GM19035 (cell line): ENCODE measurements around the gene SLC37A3.
"Not testable (repeated sequence)": the region's sequence is repeated elsewhere in the genome, so short reads cannot be mapped to it uniquely, and the experiment has no call there.

Experiments used
- ATAC-seq: cut with Tn5 transposase; IDR thresholded peaks from one replicate; pipeline ENCODE4 v1.9.1; 2021; ENCODE audit not compliant: unreplicated experiment

Gene SLC37A3

GRCh38 chr7:140349144-140349771, 49.1 kb downstream of the SLC37A3 start:
- ATAC-seq: no peak

DNA sequence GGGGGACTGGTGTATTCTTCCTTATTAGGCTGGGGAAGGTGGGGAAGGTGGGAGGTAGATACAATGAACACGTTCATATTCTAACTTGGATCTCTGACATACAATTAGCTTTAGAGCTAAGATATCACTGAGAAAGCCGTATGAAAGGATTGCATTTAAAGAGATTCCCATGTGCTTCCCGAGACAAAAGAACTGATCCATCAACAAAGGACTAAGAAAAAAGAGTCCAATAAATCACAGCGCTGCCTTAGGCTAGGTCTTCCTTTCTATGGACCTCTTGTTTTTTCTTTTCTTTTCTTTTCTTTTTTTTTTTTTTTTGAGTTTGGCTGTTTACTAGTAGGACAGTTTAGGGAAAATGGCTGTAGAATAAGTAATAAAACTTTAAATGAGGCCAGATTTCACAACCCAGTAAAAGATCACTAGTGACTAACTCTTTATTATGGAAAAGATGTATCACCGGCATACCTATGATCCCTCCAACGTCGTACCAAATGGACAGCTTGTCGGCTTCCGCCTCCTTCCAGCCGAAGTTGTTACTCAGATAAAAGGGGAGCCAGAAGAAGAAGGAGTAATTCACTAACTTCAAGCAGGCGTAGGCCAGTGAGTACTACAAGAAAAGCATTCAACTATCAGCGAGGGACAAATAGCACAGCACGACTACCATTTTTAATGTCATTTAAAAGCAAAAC, 50.0 kb downstream of the SLC37A3 start:
- ATAC-seq: no peak

- ATAC-seq: no peak
These were observed 51.1 kb downstream of the SLC37A3 start for GRCh38 chr7:140347218-140347617.

GRCh38 chr7:140345426-140345825, 52.9 kb downstream of the SLC37A3 start:
- no peak for ATAC-seq

DNA sequence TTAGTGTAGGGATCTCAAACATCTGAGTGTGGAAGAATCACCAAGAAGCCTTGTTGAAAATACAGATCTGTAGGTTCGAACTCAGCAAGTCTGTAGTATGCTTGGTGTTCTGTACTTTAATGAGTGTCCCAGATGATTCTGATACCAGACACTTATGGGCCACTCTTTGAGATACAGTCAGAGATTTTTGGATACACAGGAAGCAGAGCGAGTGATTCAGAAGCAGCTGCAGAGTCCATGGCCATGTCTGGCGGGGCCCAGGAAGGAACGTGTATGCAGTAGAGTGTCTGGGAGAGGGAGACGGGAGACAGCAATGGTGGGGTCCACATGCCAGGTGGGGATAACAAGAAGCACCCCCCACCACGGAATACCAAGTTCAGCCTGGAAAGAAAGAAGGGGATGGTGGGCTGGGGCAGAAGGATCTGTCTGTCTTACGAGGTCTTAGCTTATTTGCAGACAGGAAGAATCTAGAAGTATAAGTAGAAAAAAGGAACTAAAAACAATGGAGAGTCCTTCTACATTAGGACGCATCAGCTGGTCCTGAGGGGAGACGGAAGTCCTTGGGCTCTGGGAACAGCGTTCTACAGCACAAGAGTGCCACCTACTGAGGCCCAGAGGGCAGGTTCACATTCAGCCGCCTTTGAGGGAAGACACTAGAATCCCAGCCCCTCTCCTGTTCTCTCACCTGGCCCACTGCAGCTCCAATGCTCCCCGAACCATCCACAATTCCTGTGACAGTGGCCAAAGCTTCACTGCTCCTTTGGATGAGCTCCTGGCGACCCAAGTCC, 55.4 kb downstream of the SLC37A3 start:
- no peak for ATAC-seq

GRCh38 chr7:140338959-140339358, 59.4 kb downstream of the SLC37A3 start:
- ATAC-seq: not testable (repeated sequence)

GRCh38 chr7:140334341-140335057, 63.8 kb downstream of the SLC37A3 start:
- ATAC-seq: no peak

DNA sequence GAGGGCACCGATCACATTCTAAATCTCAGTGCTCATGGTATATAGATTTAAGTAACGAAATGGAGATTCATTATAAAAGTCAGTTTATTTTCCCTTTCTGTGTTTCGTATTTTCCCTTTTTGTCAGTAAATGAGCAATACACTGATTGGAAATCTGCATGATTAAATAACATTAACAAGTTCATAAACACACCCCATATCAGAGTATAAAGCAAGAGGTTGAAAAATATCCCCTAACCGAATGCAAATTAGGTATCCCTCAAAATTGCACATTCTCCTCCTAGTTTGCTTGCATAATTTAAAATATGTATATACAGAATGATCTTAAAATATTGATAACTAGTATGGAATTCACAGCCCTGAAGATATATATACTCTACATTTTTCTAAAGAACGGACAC, 64.6 kb downstream of the SLC37A3 start:
- no peak for ATAC-seq

DNA sequence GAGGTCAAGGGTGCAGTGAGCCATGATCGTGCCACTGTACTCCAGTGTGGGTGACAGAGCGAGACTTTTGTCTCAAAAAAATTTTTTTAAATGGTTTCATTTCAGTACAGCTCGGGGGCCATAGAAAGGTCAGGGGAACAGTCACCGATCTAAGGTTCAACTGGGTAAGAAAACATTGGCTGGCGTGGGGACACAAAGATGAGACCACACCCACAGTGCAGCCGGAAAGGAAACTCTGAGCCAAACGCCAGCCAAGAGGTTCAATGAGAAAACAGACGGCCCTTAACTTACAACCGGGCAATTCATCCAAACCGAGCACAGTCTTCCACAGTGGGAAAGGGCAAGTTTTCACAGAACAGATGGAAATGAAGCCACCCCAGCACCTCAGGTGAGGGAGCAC, 65.1 kb downstream of the SLC37A3 start:
- ATAC-seq: no peak

DNA sequence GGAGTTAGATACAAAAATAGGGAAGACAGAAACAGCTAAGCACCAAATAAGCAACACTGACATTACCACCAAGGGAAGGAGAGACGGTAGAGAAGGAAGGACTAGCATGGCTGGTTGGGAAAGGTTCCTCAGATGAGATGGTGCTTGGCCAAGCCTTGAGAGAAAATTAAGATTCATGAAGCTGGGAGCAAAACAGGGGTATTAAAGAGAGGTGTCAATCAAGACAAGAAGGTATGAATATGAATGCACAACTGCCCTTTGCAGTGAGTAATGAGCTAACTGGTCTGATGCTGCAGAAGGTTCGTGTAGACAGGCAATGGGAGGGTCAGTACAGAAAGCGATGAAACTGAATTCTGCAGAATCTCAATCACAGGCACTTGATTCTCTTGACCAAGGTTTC, 67.7 kb downstream of the SLC37A3 start:
- ATAC-seq: no peak

- ATAC-seq: no peak
These were observed 68.2 kb downstream of the SLC37A3 start for GRCh38 chr7:140330128-140330527.

DNA sequence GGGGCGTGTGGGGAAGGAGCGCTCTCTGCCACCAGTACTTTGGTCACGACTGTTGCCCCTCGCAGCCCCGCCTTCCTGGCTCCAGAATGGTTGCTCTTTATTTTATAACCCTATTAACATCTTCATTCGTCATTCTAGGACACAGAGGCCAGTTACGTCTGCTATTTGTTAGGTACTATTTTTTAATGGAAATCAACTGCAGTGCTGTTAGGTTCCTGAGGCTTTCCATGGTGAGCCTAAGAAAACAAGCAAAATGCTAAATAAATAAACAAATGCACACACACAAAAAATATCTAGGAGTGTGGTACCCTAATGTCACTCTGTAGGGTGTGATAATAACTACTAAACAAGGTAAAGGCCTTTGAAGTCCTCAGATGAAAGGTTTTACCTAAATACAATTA, 71.1 kb downstream of the SLC37A3 start:
- no peak for ATAC-seq

- ATAC-seq: no peak
These were observed 72.0 kb downstream of the SLC37A3 start for GRCh38 chr7:140326116-140326928.

GRCh38 chr7:140325600-140325999, 72.7 kb downstream of the SLC37A3 start:
- no peak for ATAC-seq

GRCh38 chr7:140324714-140325113, 73.6 kb downstream of the SLC37A3 start:
- no peak for ATAC-seq

DNA sequence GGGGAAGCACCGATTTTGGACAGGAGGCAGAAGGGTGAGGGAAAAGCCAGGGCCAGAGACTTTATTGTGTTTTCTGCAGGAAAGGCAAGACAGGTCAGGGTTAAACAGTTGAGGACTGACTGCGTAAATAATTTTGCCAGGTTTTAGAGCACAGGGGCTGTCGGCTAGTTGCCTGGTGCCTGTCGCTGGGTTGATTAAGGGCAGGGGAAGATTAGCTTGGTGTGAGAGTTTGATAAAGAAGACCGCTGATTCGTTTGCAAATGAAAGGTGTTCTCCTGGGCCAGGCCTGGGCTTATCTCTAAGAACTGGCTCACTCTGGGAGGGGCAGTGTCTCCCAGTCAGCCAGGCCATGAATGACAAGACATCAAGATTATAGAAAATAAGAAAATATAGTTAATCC, 75.6 kb downstream of the SLC37A3 start:
- ATAC-seq: no peak

DNA sequence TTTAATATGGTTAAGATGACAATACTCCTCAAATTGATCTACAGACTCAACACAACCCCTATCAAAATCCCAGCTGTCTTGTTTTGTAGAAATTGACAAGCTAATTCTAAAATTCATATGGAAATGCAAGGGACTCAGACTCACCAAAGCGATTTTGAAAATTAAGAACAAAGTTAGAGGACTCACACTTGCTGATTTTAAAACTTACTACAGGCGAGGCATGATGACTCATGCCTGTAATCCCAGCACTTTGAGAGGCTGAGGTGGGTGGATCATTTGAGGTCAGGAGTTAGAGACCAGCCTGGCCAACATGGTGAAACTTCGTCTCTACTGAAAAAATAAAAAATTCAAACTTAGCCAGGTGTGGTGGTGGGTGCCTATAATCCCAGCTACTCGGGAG, 78.3 kb downstream of the SLC37A3 start:
- not testable (repeated sequence) for ATAC-seq

DNA sequence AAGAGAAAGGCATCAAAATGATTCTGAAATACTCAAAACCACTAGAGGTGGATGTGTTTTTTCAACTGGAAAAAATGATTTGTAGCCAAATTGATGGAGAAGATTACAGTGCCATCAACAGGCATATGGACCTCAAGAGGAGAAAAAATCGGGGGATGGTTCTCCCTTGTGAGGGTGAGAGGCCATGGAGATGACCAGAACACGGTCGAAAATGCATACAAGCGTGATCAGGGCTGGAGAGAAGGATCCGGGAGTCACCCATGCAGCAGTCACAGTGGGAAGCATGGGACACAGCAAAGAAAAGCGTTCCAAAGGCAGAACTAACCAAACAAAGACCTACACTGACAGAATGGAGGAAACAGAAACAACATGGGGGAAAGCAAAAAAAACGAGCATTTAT, 80.3 kb downstream of the SLC37A3 start:
- ATAC-seq: no peak

- ATAC-seq: no peak
These were observed 80.7 kb downstream of the SLC37A3 start for GRCh38 chr7:140317597-140317996.

- ATAC-seq: no peak
These were observed 82.1 kb downstream of the SLC37A3 start for GRCh38 chr7:140316165-140316661.
